ENCODE data around the gene KCNQ1. TPM values are rescaled to one million over a fixed set of nuclear protein-coding genes. Genes with fewer than 3 reads are reported as not detected.

The KCNQ1 gene
- total RNA-seq, 1 donor from 2014 or later: 3.4 TPM

DNA sequence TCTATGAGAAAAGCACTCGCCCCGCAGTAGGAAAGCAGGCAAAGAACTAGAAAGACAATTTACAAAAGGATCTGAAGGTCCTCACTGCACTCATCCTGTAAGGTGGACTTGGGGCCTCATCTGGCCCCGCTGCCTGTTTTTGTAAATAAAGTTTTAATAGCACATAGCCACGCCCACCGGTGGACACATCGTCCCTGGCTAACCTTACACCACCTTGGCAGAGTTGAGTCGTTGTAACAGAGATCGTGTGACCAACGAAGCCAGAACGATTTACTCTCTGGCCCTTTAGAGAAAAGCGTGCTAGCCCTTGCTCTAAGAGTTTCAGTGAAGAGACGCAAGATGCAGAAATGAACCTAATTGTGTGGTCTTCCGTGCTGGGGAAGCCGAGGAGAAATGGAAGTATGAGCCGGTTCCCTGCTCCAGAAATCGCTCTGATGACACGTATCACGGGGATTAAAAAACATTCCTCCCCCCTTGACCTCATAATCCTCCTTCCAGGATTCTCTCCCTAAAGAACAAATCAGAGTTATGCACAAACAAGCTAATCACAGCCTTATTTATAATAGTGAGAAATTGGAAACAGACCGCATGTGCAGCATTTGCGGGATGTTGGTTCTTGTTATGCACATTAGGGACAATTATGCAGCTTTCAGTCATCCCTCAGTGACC lies 360.7 kb downstream of the KCNQ1 start:
- Mint-ChIP-seq H3K36me3 (ENCODE audit: low read depth) (no peaks in the 10 kb centered on the region), H3K27me3 (ENCODE audit: low read depth) (no peaks in the 10 kb centered on the region), H3K9me3 (no peaks in the 10 kb centered on the region), H3K27ac (no peak overlapping the region), H3K4me1 (ENCODE audit: low read depth) (no peaks in the 10 kb centered on the region), H3K4me3 (ENCODE audit: low read depth) (no peak overlapping the region)
- intact Hi-C loops (cut with micrococcal nuclease): no loop called here
- DNase-seq (ENCODE audit: low spot score): no peak

DNA sequence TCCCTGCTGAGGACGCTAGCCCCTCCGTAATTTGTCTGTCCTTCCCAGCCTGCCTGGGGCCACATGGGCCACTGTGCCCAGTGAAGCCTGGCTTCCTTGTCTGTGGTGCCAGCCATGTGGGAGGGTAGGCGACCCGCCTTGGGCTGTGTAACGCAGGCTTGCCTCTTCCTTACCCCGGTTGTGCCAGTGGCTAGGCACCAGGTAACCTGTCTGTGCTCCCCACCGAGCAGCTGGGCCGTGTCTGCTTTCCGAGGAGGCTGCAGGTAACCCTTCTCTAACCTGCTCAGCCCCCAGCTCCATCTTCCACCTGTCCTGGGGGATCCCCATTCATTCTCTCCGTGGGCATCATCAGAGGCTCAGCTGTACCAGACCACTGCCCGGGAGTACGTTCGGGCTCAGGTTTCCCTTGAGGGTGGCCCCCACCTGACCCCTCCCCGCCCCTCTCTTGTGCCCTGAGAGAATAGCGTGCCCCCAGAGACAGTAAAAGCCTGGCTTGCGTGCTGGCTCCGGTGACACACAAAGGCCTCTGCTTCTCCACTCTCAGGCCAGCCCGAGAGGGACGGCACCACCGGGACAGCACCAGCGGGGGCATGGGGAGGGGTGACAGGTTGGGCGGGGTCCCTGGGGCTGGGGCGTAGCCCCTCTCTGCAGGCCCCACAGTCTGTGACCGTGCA lies 361.7 kb downstream of the KCNQ1 start:
- Mint-ChIP-seq H3K27ac (no peak overlapping the region), H3K9me3 (no peaks in the 10 kb centered on the region), H3K4me3 (ENCODE audit: low read depth) (no peak overlapping the region), H3K27me3 (ENCODE audit: low read depth) (no peaks in the 10 kb centered on the region), H3K4me1 (ENCODE audit: low read depth) (no peaks in the 10 kb centered on the region), H3K36me3 (ENCODE audit: low read depth) (no peaks in the 10 kb centered on the region)
- intact Hi-C loops (cut with micrococcal nuclease): no loop called here
- no peak for DNase-seq (ENCODE audit: low spot score)

DNA sequence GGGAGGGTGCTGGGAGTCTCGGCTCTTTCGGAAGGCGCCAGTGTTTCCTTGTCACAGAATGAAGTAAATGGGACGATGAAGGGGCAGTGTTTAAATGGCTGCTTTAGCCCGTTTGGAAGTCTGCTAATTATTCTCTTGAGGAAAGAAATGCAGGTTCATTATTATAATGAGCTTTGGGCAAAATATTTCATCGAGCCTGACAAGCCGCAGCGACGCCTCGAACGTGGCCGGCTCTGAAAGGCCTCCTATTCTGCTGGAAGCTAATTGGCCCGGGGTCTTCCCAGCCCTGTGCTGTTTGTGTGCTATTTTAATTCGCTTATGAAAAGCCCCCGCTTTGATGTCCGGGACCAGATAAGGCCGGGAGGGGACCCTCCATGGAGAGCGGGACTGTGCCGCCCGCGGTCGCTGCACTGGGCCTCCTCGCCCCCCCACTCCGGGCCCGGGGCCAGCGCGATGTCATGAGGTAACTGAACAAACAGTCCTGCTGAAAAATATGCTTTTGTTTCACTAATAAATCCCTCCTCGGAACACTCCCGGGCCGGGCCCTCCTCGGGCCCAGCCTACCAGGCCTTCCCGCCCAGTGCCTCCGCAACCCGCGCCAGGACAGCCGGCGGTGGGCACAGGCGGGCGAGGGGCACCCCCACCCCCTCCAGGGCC lies 362.3 kb downstream of the KCNQ1 start:
- H3K4me1 Mint-ChIP-seq (ENCODE audit: low read depth): no peaks in the 10 kb centered on the region
- H3K9me3 Mint-ChIP-seq: no peaks in the 10 kb centered on the region
- no peak for DNase-seq (ENCODE audit: low spot score)
- no peak overlapping the region for H3K27ac Mint-ChIP-seq
- intact Hi-C loops (cut with micrococcal nuclease): no loop called here
- H3K36me3 Mint-ChIP-seq (ENCODE audit: low read depth): no peaks in the 10 kb centered on the region
- H3K27me3 Mint-ChIP-seq (ENCODE audit: low read depth): no peaks in the 10 kb centered on the region
- no peak overlapping the region for H3K4me3 Mint-ChIP-seq (ENCODE audit: low read depth)

DNA sequence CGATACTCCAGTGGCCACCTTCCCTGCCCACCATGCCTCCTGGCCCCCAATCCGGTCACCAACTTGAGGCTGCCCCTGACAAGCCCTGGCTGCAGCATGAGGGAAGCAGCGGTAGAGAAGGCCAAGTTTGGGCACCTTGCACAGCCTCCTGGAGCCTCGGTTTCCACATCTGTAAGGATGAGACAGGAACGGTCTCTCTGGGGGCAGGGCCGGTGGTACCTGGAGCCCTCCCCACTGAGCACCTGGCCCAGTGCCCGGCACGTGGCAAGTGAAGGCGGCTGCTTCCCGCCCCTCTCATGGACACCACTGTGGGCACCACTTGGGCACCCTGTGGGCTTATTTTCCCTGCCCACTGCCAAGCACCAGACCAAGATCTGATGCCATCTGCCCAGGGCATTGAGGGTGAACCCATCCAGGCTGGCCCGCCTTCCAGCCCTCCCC lies 363.0 kb downstream of the KCNQ1 start:
- no peaks in the 10 kb centered on the region for H3K27me3 Mint-ChIP-seq (ENCODE audit: low read depth)
- H3K36me3 Mint-ChIP-seq (ENCODE audit: low read depth): no peaks in the 10 kb centered on the region
- H3K9me3 Mint-ChIP-seq: no peaks in the 10 kb centered on the region
- no peak overlapping the region for H3K27ac Mint-ChIP-seq
- no peak for DNase-seq (ENCODE audit: low spot score)
- H3K4me3 Mint-ChIP-seq (ENCODE audit: low read depth): no peak overlapping the region
- H3K4me1 Mint-ChIP-seq (ENCODE audit: low read depth): no peaks in the 10 kb centered on the region
- intact Hi-C loops (cut with micrococcal nuclease): no loop called here

DNA sequence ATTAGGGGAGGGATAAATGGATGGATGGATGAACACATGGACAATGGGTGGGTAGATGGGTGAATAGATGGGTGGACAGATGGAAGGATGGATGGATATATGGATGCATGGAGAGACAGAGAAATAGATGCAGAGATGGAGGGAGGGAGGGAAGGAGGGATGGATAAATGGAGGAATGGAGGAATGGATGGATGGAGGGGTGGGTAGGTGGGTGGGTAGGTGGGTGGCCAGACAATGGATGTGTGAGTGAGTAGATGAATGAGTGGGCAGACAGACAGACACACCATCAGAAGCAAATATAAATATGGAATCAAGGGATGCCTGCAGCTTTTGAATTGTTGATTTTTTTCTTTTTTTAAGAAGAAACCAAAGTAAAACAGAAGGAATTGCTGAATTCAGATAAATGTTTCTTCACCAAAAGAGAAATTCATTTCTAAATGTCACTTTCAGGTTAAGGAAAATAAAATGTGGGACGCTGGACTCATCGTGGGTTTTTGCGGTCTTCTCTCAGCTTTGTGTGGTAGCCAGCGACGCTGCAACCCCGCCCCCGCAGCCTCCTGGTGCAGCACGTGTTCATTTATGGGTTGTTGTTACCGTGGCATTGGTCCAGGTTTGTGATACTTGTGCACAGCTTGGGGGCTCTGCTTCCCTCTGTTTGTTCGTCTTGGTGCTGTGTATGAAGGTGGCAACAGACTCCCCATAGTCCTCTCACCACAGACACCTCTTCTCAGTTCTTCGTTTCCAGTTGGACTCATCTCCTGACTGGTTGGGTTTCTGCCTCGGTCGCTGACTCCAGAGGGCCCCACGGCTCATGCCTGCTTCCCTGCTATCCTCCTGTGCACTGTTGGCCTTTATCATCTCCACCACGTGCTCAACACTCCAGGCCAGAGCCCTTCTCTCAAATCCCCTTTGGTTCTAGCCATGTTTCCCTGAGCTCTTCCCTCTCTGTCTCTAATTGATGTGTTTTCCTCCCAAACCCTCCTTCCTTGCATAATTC lies 364.3 kb downstream of the KCNQ1 start:
- Mint-ChIP-seq H3K27me3 (ENCODE audit: low read depth) (no peaks in the 10 kb centered on the region), H3K27ac (no peak overlapping the region)
- intact Hi-C loops (cut with micrococcal nuclease): no loop called here

DNA sequence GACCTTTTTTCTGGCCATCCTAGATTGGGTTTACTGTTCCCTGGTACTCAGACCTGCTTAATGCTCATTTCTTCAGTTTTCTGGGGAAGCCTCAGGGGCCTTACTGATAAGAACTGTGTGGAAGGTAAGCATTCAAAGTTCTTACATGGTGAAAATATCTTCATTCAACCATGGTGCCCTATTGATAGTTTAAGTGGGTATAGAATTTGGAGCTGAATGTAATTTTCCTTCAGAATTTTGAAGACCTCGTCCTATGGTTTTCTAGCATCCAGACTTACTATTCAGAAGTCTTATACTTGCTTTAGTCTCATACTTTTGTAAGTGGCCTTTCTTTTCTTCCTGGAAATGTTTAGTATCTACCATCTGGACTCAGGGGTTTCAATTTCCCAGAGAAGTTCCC lies 365.0 kb downstream of the KCNQ1 start:
- no peaks in the 10 kb centered on the region for H3K27me3 Mint-ChIP-seq (ENCODE audit: low read depth)
- no peaks in the 10 kb centered on the region for H3K4me1 Mint-ChIP-seq (ENCODE audit: low read depth)
- no peak overlapping the region for H3K27ac Mint-ChIP-seq
- H3K36me3 Mint-ChIP-seq (ENCODE audit: low read depth): no peaks in the 10 kb centered on the region
- H3K4me3 Mint-ChIP-seq (ENCODE audit: low read depth): no peak overlapping the region
- DNase-seq (ENCODE audit: low spot score): no peak
- H3K9me3 Mint-ChIP-seq: peaks cover 4% of the 10 kb centered on the region
- intact Hi-C loops (cut with micrococcal nuclease): no loop called here

More for the DNA sequence above, 364.3 kb downstream of the KCNQ1 start:
- Mint-ChIP-seq H3K4me1 (ENCODE audit: low read depth) (no peaks in the 10 kb centered on the region), H3K9me3 (peaks cover 4% of the 10 kb centered on the region), H3K36me3 (ENCODE audit: low read depth) (no peaks in the 10 kb centered on the region), H3K4me3 (ENCODE audit: low read depth) (no peak overlapping the region)
- no peak for DNase-seq (ENCODE audit: low spot score)

DNA sequence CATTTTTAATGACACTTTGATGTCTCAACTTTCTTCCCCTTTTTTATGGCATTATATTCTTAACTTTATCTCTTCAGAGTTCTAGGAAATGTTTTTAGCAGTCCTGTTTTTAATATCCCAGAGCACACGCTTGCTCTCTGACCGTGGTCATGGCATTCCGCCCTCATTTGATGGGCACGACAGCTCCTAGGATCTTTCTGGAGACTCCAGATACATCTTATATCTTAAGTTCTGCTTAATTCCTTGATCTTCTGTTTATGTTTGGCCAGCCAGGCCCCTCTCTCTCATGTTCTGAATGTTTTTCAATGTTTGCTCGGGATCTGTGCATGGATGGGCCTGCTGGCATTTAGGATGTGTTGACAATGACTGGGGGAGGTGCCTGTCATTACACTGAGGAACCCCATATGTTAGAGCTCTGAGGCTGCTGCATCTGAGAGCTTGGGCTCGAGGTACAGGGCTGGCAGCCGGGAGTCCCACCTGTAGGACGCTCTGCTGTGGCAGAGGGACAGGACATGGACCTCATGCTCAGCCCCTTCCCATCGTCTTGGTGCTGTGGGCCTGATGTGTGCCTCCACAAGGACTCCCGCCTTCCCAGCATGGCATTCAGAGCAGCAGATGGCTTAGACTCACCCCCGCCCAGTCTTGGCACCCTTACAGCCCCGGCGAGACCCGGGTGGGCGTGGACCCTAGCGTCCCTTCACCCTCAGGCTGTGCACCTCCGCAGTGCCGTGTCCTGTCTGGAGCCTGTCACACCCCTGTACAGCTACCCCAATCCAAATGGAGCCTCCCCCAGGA lies 365.8 kb downstream of the KCNQ1 start:
- H3K36me3 Mint-ChIP-seq (ENCODE audit: low read depth): no peaks in the 10 kb centered on the region
- peaks cover 4% of the 10 kb centered on the region for H3K9me3 Mint-ChIP-seq

DNA sequence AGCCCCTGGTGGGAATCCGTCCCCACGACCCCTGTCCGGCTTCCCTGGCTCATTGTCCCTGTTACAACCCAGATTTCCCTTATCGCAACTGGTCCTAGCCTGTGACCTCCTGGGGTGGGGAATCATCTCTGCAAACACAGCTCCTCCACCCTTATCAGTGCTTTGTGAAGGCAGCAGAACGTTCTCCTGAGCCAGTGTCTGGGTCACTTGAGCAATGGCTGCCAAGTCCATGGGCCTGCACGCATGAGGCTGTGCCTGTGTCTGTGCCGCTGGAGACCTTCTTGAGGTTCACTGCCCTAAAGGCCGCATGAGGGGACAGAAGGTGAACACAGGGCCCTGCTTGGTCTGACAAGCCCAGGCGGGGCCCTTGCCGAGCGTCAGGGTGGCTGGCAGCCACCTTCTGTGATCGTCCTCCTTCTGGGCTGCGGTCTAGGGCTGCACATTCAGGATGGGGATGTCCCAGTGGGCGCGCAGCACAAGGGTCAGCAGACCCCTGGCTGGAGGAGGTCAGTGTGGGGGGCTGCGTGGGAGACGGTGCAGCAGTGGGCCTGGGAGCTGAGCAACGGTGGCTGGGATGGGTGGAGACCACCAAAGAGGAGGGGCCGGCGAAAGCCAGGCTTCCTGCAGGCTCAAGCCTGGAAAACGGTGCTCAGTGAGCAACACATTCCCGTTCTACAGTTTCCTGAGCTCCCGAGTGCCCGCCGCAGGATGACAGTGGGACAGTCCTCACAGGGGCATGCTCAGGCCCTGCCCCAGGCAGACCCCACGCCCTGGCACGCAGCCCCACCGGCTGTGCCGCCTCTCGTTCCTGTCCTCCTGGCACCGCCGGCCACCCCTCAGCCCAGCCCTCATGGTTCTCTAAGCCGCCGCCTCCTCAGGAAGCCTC lies 366.6 kb downstream of the KCNQ1 start:
- Mint-ChIP-seq H3K27me3 (ENCODE audit: low read depth) (no peaks in the 10 kb centered on the region), H3K9me3 (peaks cover 11% of the 10 kb centered on the region), H3K27ac (no peak overlapping the region), H3K36me3 (ENCODE audit: low read depth) (peaks cover 3% of the 10 kb centered on the region), H3K4me1 (ENCODE audit: low read depth) (no peaks in the 10 kb centered on the region), H3K4me3 (ENCODE audit: low read depth) (no peak overlapping the region)
- no peak for DNase-seq (ENCODE audit: low spot score)
- intact Hi-C loops (cut with micrococcal nuclease): no loop called here

More for the DNA sequence above, 365.8 kb downstream of the KCNQ1 start:
- Mint-ChIP-seq H3K4me3 (ENCODE audit: low read depth) (no peak overlapping the region), H3K27me3 (ENCODE audit: low read depth) (no peaks in the 10 kb centered on the region), H3K4me1 (ENCODE audit: low read depth) (no peaks in the 10 kb centered on the region), H3K27ac (no peak overlapping the region)
- intact Hi-C loops (cut with micrococcal nuclease): no loop called here
- no peak for DNase-seq (ENCODE audit: low spot score)

DNA sequence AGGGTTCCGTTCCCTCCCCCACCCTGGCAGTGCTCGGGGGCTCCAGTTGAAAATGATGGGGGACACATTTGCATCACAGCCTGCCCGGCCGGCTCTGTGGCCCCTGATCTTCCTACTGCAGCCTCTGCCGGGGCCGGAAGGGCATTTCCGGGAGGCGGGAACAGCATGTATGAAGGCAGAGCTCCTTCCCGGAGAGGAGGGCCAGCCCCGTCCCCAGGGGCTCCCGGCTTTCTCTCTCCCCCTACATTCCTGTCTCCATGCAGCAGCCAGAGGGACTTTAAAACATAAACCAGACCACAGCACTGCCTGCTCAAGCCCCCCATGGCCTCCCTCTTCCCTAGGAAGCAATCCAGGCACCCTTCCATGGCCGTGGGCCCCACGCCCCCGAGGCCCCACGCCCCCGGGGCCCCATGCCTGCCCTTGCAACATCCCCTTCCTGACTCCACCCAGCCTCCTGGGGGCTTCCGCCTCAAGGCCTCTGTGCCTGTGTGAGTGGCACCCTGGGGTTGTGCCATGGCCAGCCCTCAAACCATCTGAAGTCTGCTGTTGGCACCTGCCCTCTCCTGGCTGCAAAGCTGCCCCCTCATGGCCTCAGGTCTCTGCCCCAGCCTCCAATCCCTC lies 367.7 kb downstream of the KCNQ1 start:
- DNase-seq (ENCODE audit: low spot score): no peak
- Mint-ChIP-seq H3K27me3 (ENCODE audit: low read depth) (no peaks in the 10 kb centered on the region), H3K4me3 (ENCODE audit: low read depth) (no peak overlapping the region), H3K27ac (no peak overlapping the region), H3K36me3 (ENCODE audit: low read depth) (peaks cover 3% of the 10 kb centered on the region), H3K4me1 (ENCODE audit: low read depth) (no peaks in the 10 kb centered on the region), H3K9me3 (peaks cover 12% of the 10 kb centered on the region)
- intact Hi-C loops (cut with micrococcal nuclease): no loop called here

DNA sequence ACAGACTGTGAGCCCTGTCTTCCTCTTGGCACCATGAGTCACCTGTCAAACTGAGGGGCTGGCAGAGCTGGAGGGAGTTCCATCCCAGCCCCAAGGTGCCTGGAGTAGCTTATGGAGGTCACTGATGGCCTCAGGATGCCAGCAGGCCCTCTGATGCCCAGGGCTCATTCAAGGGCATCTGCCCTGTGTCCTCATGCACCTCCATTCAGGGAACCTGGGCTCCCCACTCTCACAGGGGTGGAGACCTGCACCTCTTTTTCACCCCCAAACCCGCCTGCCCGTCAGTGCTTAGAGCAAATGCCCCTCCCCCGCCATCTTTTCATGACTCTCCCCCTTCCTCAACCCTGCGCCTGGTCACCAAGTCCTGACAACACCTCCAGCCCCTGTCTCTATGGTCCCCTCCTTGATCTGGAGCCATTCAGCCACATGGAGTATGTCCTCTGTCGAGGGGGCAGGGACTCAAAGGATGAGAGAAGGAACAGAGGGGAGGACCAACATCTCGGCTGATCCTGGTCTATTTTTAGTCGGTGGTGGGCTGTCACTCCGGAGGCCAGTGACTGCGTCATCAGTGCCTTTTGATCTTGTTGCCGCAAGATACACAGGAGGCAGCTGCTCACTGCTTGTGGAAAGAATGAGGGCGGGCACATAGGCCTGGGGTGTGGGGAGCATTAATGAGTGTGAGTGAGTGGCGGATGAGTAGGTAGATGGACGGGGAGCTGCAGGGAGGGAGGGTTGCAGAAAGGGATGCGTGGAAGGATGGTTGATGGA lies 368.5 kb downstream of the KCNQ1 start:
- intact Hi-C loops (cut with micrococcal nuclease): no loop called here
- Mint-ChIP-seq H3K36me3 (ENCODE audit: low read depth) (peaks cover 3% of the 10 kb centered on the region), H3K4me3 (ENCODE audit: low read depth) (no peak overlapping the region), H3K9me3 (peaks cover 17% of the 10 kb centered on the region), H3K4me1 (ENCODE audit: low read depth) (no peaks in the 10 kb centered on the region), H3K27me3 (ENCODE audit: low read depth) (no peaks in the 10 kb centered on the region), H3K27ac (no peak overlapping the region)
- DNase-seq (ENCODE audit: low spot score): no peak
